WTC11 (cell line): ENCODE data around the gene FOXP1. TPM values are rescaled to one million over a fixed set of nuclear protein-coding genes. Genes with fewer than 3 reads are reported as not detected.
A peak's percentile ranks its signal among the peaks of the same experiment; 100 is the strongest.

Experiments used
- ATAC-seq: fragments of 200-7000 bp; cut with Tn5 transposase; 2 replicates; pipeline ENCODE4 v1.10.0; 2021; ENCODE audit warnings: mild to moderate bottlenecking, moderate library complexity
- CTCF ChIA-PET: fragments of 300-600 bp; sonication (Branson Sonifier 250); formaldehyde crosslinking; loops from one replicate; lab custom pipeline; 2021; ENCODE audit warnings: antibody characterized with exemption; lab: Charles Lee
- POLR2A ChIA-PET: fragments of 350-600 bp; sonication (Branson Sonifier 250); formaldehyde crosslinking; loops from one replicate; lab custom pipeline; 2021; ENCODE audit warnings: antibody characterized with exemption; lab: Charles Lee
- DNase-seq: peaks from one replicate; pipeline ENCODE4 v3.0.0; 2021; ENCODE audit warnings: low spot score
- H3K27ac Mint-ChIP-seq: 2 replicates; pipeline ENCODE4 v1.8.0; 2021; ENCODE audit warnings: mixed read lengths
- H3K27me3 Mint-ChIP-seq: 2 replicates; pipeline ENCODE4 v1.8.0; 2021; ENCODE audit warnings: low read depth, mild to moderate bottlenecking, moderate library complexity, mixed read lengths
- H3K36me3 Mint-ChIP-seq: 2 replicates; pipeline ENCODE4 v1.8.0; 2021; ENCODE audit warnings: mixed read lengths
- H3K4me1 Mint-ChIP-seq: 2 replicates; pipeline ENCODE4 v1.8.0; 2022; ENCODE audit warnings: mixed read lengths
- H3K4me3 Mint-ChIP-seq: 2 replicates; pipeline ENCODE4 v1.8.0; 2021; ENCODE audit warnings: mild to moderate bottlenecking, moderate library complexity, mixed read lengths
- H3K9me3 Mint-ChIP-seq: 2 replicates; pipeline ENCODE4 v1.8.0; 2021; ENCODE audit warnings: mixed read lengths
- AFF4 ChIP-seq: sonication (generic); formaldehyde crosslinking; IDR thresholded peaks from 2 replicates; pipeline ENCODE4 v1.8.1; 2023; ENCODE audit warnings: mild to moderate bottlenecking, missing genetic modification reagents, borderline replicate concordance
- ATF3 ChIP-seq: sonication (generic); formaldehyde crosslinking; conservative IDR thresholded peaks from 2 replicates; pipeline ENCODE4 v1.8.1; 2022; ENCODE audit warnings: mild to moderate bottlenecking, missing genetic modification reagents
- E2F1 ChIP-seq: sonication (generic); formaldehyde crosslinking; IDR thresholded peaks from 2 replicates; pipeline ENCODE4 v1.8.0; 2022; ENCODE audit warnings: mild to moderate bottlenecking, missing genetic modification reagents
- HMGXB4 ChIP-seq: sonication (generic); formaldehyde crosslinking; IDR thresholded peaks from 2 replicates; pipeline ENCODE4 v1.8.1; 2023; ENCODE audit warnings: mild to moderate bottlenecking, moderate library complexity, missing genetic modification reagents
- IRF1 ChIP-seq: sonication (generic); formaldehyde crosslinking; IDR thresholded peaks from 2 replicates; pipeline ENCODE4 v1.8.0; 2023; ENCODE audit warnings: missing genetic modification reagents
- MXD4 ChIP-seq: fragments of 250-450 bp; sonication (Bioruptor Pico); IDR thresholded peaks from 2 replicates; pipeline ENCODE4 v1.8.0; 2021; ENCODE audit warnings: mild to moderate bottlenecking, moderate library complexity, borderline replicate concordance
- RELA ChIP-seq: sonication (generic); formaldehyde crosslinking; IDR thresholded peaks from 2 replicates; pipeline ENCODE4 v1.8.1; 2022; ENCODE audit warnings: missing genetic modification reagents, mild to moderate bottlenecking, borderline replicate concordance
- TEAD4 ChIP-seq: sonication (generic); formaldehyde crosslinking; IDR thresholded peaks from 2 replicates; pipeline ENCODE4 v1.8.0; 2022; ENCODE audit warnings: mild to moderate bottlenecking, missing genetic modification reagents
- USF2 ChIP-seq: sonication (generic); formaldehyde crosslinking; IDR thresholded peaks from 2 replicates; pipeline ENCODE4 v1.8.1; 2023; ENCODE audit warnings: mild to moderate bottlenecking, missing genetic modification reagents, moderate library complexity
- ZNF138 ChIP-seq: sonication (generic); formaldehyde crosslinking; conservative IDR thresholded peaks from 2 replicates; pipeline ENCODE4 v1.8.1; 2022; ENCODE audit warnings: mild to moderate bottlenecking, moderate library complexity, missing genetic modification reagents
- ZNF263 ChIP-seq: sonication (generic); formaldehyde crosslinking; IDR thresholded peaks from 2 replicates; pipeline ENCODE4 v1.8.1; 2022; ENCODE audit warnings: low read depth, mild to moderate bottlenecking, moderate library complexity, missing genetic modification reagents
- total RNA-seq: library from RNA; stranded (reverse); gene quantifications from 3 replicates; pipeline ENCODE4 v1.2.3, GENCODE V29; 2021

The FOXP1 gene
- total RNA-seq, 1 experiment from 2014 or later = 25.8 TPM

- TF ChIP-seq E2F1 (CRISPR knock-in tag) (no peak), RELA (CRISPR knock-in tag) (no peak), TEAD4 (CRISPR knock-in tag) (no peak)
Measured at GRCh38 chr3:71035314-71035713, 548.2 kb downstream of the FOXP1 start (continued).

GRCh38 chr3:71033681-71034220, 549.8 kb downstream of the FOXP1 start:
- CTCF ChIA-PET = interaction anchor here (0.7 to 1.7 kb wide), 2 partner anchors 12 to 1795 kb away, joined by 5 read pairs; no protein-coding TSS in a partner anchor
- H3K4me1 Mint-ChIP-seq = peaks cover 54% of the 10 kb centered on the region
- H3K36me3 Mint-ChIP-seq = peaks cover 13% of the 10 kb centered on the region
- no peak overlapping the region for H3K4me3 Mint-ChIP-seq
- H3K27ac Mint-ChIP-seq = no peak overlapping the region
- peaks cover 11% of the 10 kb centered on the region for H3K9me3 Mint-ChIP-seq
- no peaks in the 10 kb centered on the region for H3K27me3 Mint-ChIP-seq
- DNase-seq (no peak), ATAC-seq (peak; percentile 73)
- POLR2A ChIA-PET = no interaction called here
- TF ChIP-seq ZNF138 = no peak
- no peak for TF ChIP-seq AFF4 (CRISPR knock-in tag)
- no peak for TF ChIP-seq HMGXB4
- no peak for TF ChIP-seq RELA (CRISPR knock-in tag)
- TF ChIP-seq E2F1 (CRISPR knock-in tag) = no peak
- no peak for TF ChIP-seq ATF3 (CRISPR knock-in tag)
- no peak for TF ChIP-seq USF2 (CRISPR knock-in tag)
- no peak for TF ChIP-seq IRF1 (CRISPR knock-in tag)
- no peak for TF ChIP-seq MXD4 (CRISPR knock-in tag)
- TF ChIP-seq ZNF263 (CRISPR knock-in tag) = no peak
